HCT116 (cell line): ENCODE results near the gene STK38L. TPM values are rescaled to one million over a fixed set of nuclear protein-coding genes. Genes with fewer than 3 reads are reported as not detected.

Experiments used
- ATAC-seq: fragments of 200-7000 bp; cut with Tn5 transposase; 2 replicates; pipeline ENCODE4 v1.9.1; 2020; ENCODE audit warnings: mild to moderate bottlenecking, moderate library complexity
- BruUV-seq: library from RNA; stranded (reverse); fragments of 400-500 nt; replicated peaks from 2 replicates; lab custom pipeline; 2021; lab: Mats Ljungman, UMichigan
- CTCF ChIA-PET: fragments of 300-600 bp; sonication (Branson Sonifier 250); formaldehyde crosslinking; loops from one replicate; lab custom pipeline; 2021; ENCODE audit warnings: antibody characterized with exemption; lab: Charles Lee
- POLR2A ChIA-PET: fragments of 300-600, 350-600 bp; sonication (Branson Sonifier 250); formaldehyde crosslinking; loops from one replicate; lab custom pipeline; 2021; ENCODE audit warnings: antibody characterized with exemption; lab: Charles Lee
- RAD21 ChIA-PET, 2 experiments: fragments of 300-600 bp; sonication (Branson Sonifier 250); formaldehyde crosslinking; loops; one replicate each; lab custom pipeline; 2023; ENCODE audit warnings: low total read pairs in 2 of 2; ENCODE audit not compliant: uncharacterized antibody in 2 of 2, unreplicated experiment in 2 of 2, low non-redundant PET in 1 of 2; lab: Charles Lee
- DNase-seq: peaks from one replicate; pipeline ENCODE4 v3.0.0-alpha.2; 2010; ENCODE audit warnings: low read depth, low spot score
- H2AFZ ChIP-seq: fragments of 200-600 bp; shearing (Covaris generic), sonication (generic); 2 replicates; pipeline ENCODE4 v1.6.1; 2017; ENCODE audit warnings: low read depth, mixed run types, mixed read lengths, antibody characterized with exemption, low read length; ENCODE audit not compliant: poor library complexity, severe bottlenecking
- H3K27ac ChIP-seq: 2 replicates; pipeline ENCODE4 v1.5.1; 2012; ENCODE audit warnings: low read depth, low read length
- H3K27me3 ChIP-seq: fragments of 200-600 bp; sonication (generic); 2 replicates; pipeline ENCODE4 v1.6.1; 2016; ENCODE audit warnings: mixed run types, low read length, mixed read lengths; ENCODE audit not compliant: insufficient read depth
- H3K36me3 ChIP-seq, 2 experiments: fragments of 200-500 bp in 1 of 2; fragments of 200-600 bp in 1 of 2; sonication (Bioruptor generic) in 1 of 2; sonication (generic) in 1 of 2; 2 replicates each; pipeline versions ENCODE4 v1.5.1 to v1.6.1; 2014 to 2016; ENCODE audit warnings: low read length in 2 of 2, inconsistent platforms in 1 of 2, mixed read lengths in 1 of 2, mixed run types in 1 of 2; ENCODE audit not compliant: insufficient read depth in 2 of 2, control insufficient read depth in 1 of 2
- H3K4me1 ChIP-seq, 2 experiments: fragments of 200-600 bp in 1 of 2; sonication (generic) in 1 of 2; 2 replicates each; pipeline versions ENCODE4 v1.5.1 to v1.6.1; 2012 to 2017; ENCODE audit warnings: low read length in 2 of 2, inconsistent platforms in 1 of 2, mild to moderate bottlenecking in 1 of 2, mixed read lengths in 1 of 2, mixed run types in 1 of 2, moderate library complexity in 1 of 2; ENCODE audit not compliant: insufficient read depth in 2 of 2, control insufficient read depth in 1 of 2
- H3K4me2 ChIP-seq: fragments of 200-600 bp; sonication (generic); 2 replicates; pipeline ENCODE4 v1.6.1; 2017; ENCODE audit warnings: mixed run types, low read length, mixed read lengths
- H3K4me3 ChIP-seq, 2 experiments: fragments of 200-600 bp in 1 of 2; sonication (generic) in 1 of 2; replicated peaks in 1 of 2; 2 replicates each; pipeline ENCODE4 v1.5.1; 2011 to 2016; ENCODE audit warnings: low read length in 2 of 2, control low read depth in 1 of 2, low read depth in 1 of 2, mild to moderate bottlenecking in 1 of 2, mixed read lengths in 1 of 2, mixed run types in 1 of 2
- H3K79me2 ChIP-seq: fragments of 200-600 bp; sonication (generic); 2 replicates; pipeline ENCODE4 v1.6.1; 2017; ENCODE audit warnings: mild to moderate bottlenecking, mixed run types, low read length, moderate library complexity, mixed read lengths; ENCODE audit not compliant: insufficient read depth
- H3K9ac ChIP-seq: fragments of 200-600 bp; sonication (generic); 2 replicates; pipeline ENCODE4 v1.6.1; 2016; ENCODE audit warnings: low read length, mixed read lengths
- H3K9me2 ChIP-seq: fragments of 200-600 bp; sonication (generic), shearing (Covaris generic); 2 replicates; pipeline ENCODE4 v1.6.1; 2017; ENCODE audit warnings: mixed run types, mild to moderate bottlenecking, moderate library complexity; ENCODE audit not compliant: insufficient read depth
- H3K9me3 ChIP-seq, 2 experiments: fragments of 200-500 bp in 1 of 2; fragments of 200-600 bp in 1 of 2; sonication (Bioruptor generic) in 1 of 2; sonication (generic) in 1 of 2; 2 replicates each; pipeline ENCODE4 v1.6.1; 2014 to 2017; ENCODE audit warnings: low read length in 2 of 2, mixed read lengths in 2 of 2, inconsistent platforms in 1 of 2, low read depth in 1 of 2, mild to moderate bottlenecking in 1 of 2, mixed run types in 1 of 2, moderate library complexity in 1 of 2; ENCODE audit not compliant: control insufficient read depth in 1 of 2, insufficient read depth in 1 of 2
- H4K20me1 ChIP-seq: fragments of 200-600 bp; sonication (generic), shearing (Covaris generic); 2 replicates; pipeline ENCODE4 v1.6.1; 2017; ENCODE audit warnings: mixed run types, mild to moderate bottlenecking, moderate library complexity; ENCODE audit not compliant: insufficient read depth
- CEBPB ChIP-seq: IDR thresholded peaks from 2 replicates; pipeline ENCODE4 v1.6.1; 2012; ENCODE audit warnings: low read depth
- EGR1 ChIP-seq: IDR thresholded peaks from 2 replicates; pipeline ENCODE4 v1.6.1; 2012; ENCODE audit warnings: low read depth
- ELF1 ChIP-seq: IDR thresholded peaks from 2 replicates; pipeline ENCODE4 v1.6.1; 2012; ENCODE audit warnings: low read depth, borderline replicate concordance
- EZH2phosphoT487 ChIP-seq: fragments of 200-600 bp; IDR thresholded peaks from 2 replicates; pipeline ENCODE4 v1.6.1; 2018; ENCODE audit warnings: antibody characterized with exemption, borderline replicate concordance
- JUND ChIP-seq: IDR thresholded peaks from 2 replicates; pipeline ENCODE4 v1.6.1; 2012
- MAX ChIP-seq: IDR thresholded peaks from 2 replicates; pipeline ENCODE4 v1.6.1; 2012
- POLR2A ChIP-seq: IDR thresholded peaks from 2 replicates; pipeline ENCODE4 v1.7.0; 2011; ENCODE audit warnings: borderline replicate concordance; ENCODE audit not compliant: insufficient read depth, insufficient read length; ENCODE audit errors: extremely low read depth
- SIN3A ChIP-seq: IDR thresholded peaks from 2 replicates; pipeline ENCODE4 v1.6.1; 2012; ENCODE audit warnings: low read depth
- SP1 ChIP-seq: IDR thresholded peaks from 2 replicates; pipeline ENCODE4 v1.6.1; 2012; ENCODE audit warnings: low read depth
- TCF7L2 ChIP-seq: IDR thresholded peaks from 2 replicates; pipeline ENCODE4 v1.7.0; 2011; ENCODE audit warnings: borderline replicate concordance, inconsistent platforms; ENCODE audit not compliant: insufficient read depth, insufficient read length; ENCODE audit errors: extremely low read depth
- YY1 ChIP-seq: IDR thresholded peaks from 2 replicates; pipeline ENCODE4 v1.6.1; 2011; ENCODE audit warnings: low read length, low read depth, moderate library complexity, mild to moderate bottlenecking; ENCODE audit not compliant: insufficient replicate concordance; ENCODE audit errors: extremely low read depth
- ZNF274 ChIP-seq: fragments of 200-500 bp; sonication (Bioruptor generic); IDR thresholded peaks from 2 replicates; pipeline ENCODE4 v1.6.1; 2014; ENCODE audit warnings: mild to moderate bottlenecking, low read depth, low read length, inconsistent platforms
- intact Hi-C: fragments of 100-400 bp; cut with micrococcal nuclease; formaldehyde crosslinking; loops from 2 replicates; pipeline ENCODE4 v1.10.0; 2022
- total RNA-seq: library from RNA; stranded (reverse); gene quantifications from one replicate; pipeline ENCODE4 v1.2.1, GENCODE V29; 2021; ENCODE audit not compliant: unreplicated experiment
- TF ChIP-seq, protein P1 (sequence below): IDR thresholded peaks from 2 replicates; pipeline ENCODE4 v1.6.1; 2011; ENCODE audit warnings: mild to moderate bottlenecking, low read length, moderate library complexity; ENCODE audit not compliant: insufficient replicate concordance; ENCODE audit errors: extremely low read depth
- TF ChIP-seq, protein P2 (sequence below), 3 experiments: fragments of 200-600 bp in 1 of 3; sonication (generic) in 1 of 3; IDR thresholded peaks in 2 of 3; conservative IDR thresholded peaks in 1 of 3; 2 replicates each; pipeline ENCODE4 v1.5.1; 2012 to 2017; ENCODE audit warnings: low read depth in 2 of 3, low read length in 2 of 3, antibody characterized with exemption in 1 of 3, borderline replicate concordance in 1 of 3, control low read depth in 1 of 3, mild to moderate bottlenecking in 1 of 3, mixed read lengths in 1 of 3, mixed run types in 1 of 3, moderate library complexity in 1 of 3; ENCODE audit not compliant: insufficient read depth in 1 of 3

Gene STK38L
- total RNA-seq, 1 experiment from 2014 or later, result 23.9 TPM

GRCh38 chr12:27226407-27226929 is 17.6 kb upstream of the STK38L start (continued):
- TF ChIP-seq, protein P1, sequence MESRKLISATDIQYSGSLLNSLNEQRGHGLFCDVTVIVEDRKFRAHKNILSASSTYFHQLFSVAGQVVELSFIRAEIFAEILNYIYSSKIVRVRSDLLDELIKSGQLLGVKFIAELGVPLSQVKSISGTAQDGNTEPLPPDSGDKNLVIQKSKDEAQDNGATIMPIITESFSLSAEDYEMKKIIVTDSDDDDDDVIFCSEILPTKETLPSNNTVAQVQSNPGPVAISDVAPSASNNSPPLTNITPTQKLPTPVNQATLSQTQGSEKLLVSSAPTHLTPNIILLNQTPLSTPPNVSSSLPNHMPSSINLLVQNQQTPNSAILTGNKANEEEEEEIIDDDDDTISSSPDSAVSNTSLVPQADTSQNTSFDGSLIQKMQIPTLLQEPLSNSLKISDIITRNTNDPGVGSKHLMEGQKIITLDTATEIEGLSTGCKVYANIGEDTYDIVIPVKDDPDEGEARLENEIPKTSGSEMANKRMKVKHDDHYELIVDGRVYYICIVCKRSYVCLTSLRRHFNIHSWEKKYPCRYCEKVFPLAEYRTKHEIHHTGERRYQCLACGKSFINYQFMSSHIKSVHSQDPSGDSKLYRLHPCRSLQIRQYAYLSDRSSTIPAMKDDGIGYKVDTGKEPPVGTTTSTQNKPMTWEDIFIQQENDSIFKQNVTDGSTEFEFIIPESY, result no peak
- TF ChIP-seq, protein P2, sequence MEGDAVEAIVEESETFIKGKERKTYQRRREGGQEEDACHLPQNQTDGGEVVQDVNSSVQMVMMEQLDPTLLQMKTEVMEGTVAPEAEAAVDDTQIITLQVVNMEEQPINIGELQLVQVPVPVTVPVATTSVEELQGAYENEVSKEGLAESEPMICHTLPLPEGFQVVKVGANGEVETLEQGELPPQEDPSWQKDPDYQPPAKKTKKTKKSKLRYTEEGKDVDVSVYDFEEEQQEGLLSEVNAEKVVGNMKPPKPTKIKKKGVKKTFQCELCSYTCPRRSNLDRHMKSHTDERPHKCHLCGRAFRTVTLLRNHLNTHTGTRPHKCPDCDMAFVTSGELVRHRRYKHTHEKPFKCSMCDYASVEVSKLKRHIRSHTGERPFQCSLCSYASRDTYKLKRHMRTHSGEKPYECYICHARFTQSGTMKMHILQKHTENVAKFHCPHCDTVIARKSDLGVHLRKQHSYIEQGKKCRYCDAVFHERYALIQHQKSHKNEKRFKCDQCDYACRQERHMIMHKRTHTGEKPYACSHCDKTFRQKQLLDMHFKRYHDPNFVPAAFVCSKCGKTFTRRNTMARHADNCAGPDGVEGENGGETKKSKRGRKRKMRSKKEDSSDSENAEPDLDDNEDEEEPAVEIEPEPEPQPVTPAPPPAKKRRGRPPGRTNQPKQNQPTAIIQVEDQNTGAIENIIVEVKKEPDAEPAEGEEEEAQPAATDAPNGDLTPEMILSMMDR (IDR thresholded peaks at IDR 0.05 in 2 of 3, conservative IDR thresholded peaks at IDR 0.05 in 1 of 3; ENCODE audit: borderline replicate concordance in 1 of 3, insufficient read depth in 1 of 3, low read depth in 2 of 3, low read length in 2 of 3), result no peak
- TF ChIP-seq TCF7L2, result no peak
- no peak for TF ChIP-seq JUND
- TF ChIP-seq, all 23 proteins: peak for 0

- intact Hi-C loops, result no loop called here
- Histone ChIP-seq H4K20me1 (no peaks in the 10 kb centered on the region), H3K9me3 (no peaks in the 10 kb centered on the region), H3K4me2 (no peak overlapping the region), H3K9ac (no peak overlapping the region), H3K4me3 (no peak overlapping the region), H3K27ac (no peak overlapping the region), H3K4me1 (no peaks in the 10 kb centered on the region), H3K36me3 (no peaks in the 10 kb centered on the region), H3K9me2 (no peaks in the 10 kb centered on the region), H3K27me3 (no peaks in the 10 kb centered on the region), H3K79me2 (no peaks in the 10 kb centered on the region), H2AFZ (no peak overlapping the region)
- DNase-seq, result no peak
- POLR2A ChIA-PET, result no interaction called here
- CTCF ChIA-PET, result interaction anchor here (1.2 kb wide), 1 partner anchor 78 kb away, joined by 3 read pairs; no protein-coding TSS in a partner anchor
- no peak for ATAC-seq
- RAD21 ChIA-PET, result no interaction called here
- no TSS peak for BruUV-seq
- TF ChIP-seq ZNF274, result no peak
- no peak for TF ChIP-seq YY1
- no peak for TF ChIP-seq MAX
- TF ChIP-seq CEBPB, result no peak
- no peak for TF ChIP-seq EZH2phosphoT487
- no peak for TF ChIP-seq TCF7L2
- no peak for TF ChIP-seq SP1
- no peak for TF ChIP-seq POLR2A
- TF ChIP-seq EGR1, result no peak
- TF ChIP-seq, protein P1, result no peak
- TF ChIP-seq SIN3A, result no peak
- no peak for TF ChIP-seq JUND
- no peak for TF ChIP-seq ELF1
These were observed 14.7 kb upstream of the STK38L start for GRCh38 chr12:27229367-27229766.
